ENCODE results near the gene CTSW. TPM values are rescaled to one million over a fixed set of nuclear protein-coding genes. Genes with fewer than 3 reads are reported as not detected.

The CTSW gene
- total RNA-seq, 1 donor from 2014 or later, result not detected

DNA sequence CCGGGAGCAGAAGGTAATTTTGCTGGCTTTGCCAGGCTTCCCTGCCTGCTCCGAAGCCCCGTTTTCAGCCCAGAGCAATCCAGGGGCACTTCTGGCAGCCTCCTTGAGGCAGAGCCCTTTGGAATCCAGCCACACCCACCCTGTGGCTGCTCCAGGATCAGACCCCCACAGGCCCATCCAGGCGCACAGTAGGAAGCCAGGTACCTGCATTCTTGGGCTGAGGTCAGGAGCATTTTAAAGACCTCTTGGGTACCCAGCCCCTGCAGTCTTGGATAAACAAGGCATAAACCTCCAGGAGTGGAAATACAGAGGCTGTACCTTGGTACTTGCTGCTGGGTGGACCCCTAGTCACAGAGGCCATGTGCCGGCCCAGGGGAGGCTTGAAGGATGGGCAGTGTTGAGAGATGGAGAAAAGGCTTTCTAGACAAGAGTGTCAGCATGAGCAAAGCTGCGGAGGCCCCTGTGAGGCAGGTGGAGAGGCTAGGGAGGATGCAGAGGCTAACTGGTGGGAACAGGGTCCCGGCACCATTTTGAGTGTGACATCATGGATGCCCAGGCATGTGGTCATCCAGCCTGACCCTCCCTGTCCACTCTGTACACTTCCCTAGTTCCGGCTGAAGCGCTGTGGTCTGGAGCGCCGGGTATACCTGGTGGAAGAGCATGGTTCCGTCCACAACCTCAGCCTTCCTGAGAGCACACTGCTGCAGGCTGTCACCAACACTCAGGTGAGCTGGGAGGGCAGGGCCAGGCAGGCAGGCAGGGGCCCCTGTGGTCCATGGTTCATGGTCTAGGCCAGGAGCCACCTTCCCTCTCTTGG, 15.5 kb upstream of the CTSW start:
- H3K27ac Mint-ChIP-seq (ENCODE audit: unreplicated experiment), result no peak overlapping the region
- H3K36me3 Mint-ChIP-seq (ENCODE audit: unreplicated experiment), result peaks cover 4% of the 10 kb centered on the region
- H3K4me3 Mint-ChIP-seq (ENCODE audit: unreplicated experiment), result peak overlapping the region; percentile 49
- H3K27me3 Mint-ChIP-seq (ENCODE audit: unreplicated experiment), result peaks cover 31% of the 10 kb centered on the region
- TF ChIP-seq, protein P1, sequence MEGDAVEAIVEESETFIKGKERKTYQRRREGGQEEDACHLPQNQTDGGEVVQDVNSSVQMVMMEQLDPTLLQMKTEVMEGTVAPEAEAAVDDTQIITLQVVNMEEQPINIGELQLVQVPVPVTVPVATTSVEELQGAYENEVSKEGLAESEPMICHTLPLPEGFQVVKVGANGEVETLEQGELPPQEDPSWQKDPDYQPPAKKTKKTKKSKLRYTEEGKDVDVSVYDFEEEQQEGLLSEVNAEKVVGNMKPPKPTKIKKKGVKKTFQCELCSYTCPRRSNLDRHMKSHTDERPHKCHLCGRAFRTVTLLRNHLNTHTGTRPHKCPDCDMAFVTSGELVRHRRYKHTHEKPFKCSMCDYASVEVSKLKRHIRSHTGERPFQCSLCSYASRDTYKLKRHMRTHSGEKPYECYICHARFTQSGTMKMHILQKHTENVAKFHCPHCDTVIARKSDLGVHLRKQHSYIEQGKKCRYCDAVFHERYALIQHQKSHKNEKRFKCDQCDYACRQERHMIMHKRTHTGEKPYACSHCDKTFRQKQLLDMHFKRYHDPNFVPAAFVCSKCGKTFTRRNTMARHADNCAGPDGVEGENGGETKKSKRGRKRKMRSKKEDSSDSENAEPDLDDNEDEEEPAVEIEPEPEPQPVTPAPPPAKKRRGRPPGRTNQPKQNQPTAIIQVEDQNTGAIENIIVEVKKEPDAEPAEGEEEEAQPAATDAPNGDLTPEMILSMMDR (IDR thresholded peaks at IDR 0.05; ENCODE audit: partially characterized antibody, unreplicated experiment), result no peak
- peaks cover 7% of the 10 kb centered on the region for H3K4me1 Mint-ChIP-seq (ENCODE audit: low read depth, unreplicated experiment)
- peaks cover 17% of the 10 kb centered on the region for H3K9me3 Mint-ChIP-seq (ENCODE audit: unreplicated experiment)
- DNase-seq, result no peak

DNA sequence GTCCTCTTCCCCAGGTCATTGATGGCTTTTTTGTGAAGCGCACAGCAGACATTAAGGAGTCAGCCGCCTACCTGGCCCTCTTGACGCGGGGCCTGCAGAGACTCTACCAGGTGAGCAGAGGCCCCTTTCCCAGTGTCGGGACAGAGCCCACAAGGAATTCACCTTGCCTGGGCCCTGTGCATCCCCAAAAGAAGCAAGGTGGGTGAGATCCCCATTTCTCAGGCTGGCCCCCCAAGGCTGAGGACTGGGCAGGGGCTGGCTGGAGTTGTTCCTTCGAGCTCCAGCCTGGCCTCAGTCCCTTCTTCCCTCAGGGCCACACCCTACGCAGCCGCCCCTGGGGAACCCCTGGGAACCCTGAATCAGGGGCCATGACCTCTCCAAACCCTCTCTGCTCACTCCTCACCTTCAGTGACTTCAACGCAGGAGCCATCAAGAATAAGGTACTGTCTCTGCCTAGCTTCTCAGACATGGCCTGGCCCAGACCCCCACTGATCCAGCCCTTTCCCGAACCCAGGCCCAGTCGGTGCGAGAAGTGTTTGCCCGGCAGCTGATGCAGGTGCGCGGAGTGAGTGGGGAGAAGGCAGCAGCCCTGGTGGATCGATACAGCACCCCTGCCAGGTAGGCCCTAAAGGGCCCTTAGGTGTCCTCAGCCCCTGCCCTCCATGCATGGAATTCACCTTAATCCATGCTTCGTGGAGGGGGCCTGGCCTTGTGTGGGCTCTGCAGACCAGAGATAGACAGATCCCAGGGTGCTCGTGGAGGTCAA, 14.7 kb upstream of the CTSW start:
- no peak for DNase-seq
- TF ChIP-seq, protein P1 (IDR thresholded peaks at IDR 0.05; ENCODE audit: partially characterized antibody, unreplicated experiment), result no peak
- Mint-ChIP-seq H3K27ac (ENCODE audit: unreplicated experiment) (no peak overlapping the region), H3K9me3 (ENCODE audit: unreplicated experiment) (peaks cover 13% of the 10 kb centered on the region), H3K4me1 (ENCODE audit: low read depth, unreplicated experiment) (peaks cover 15% of the 10 kb centered on the region), H3K4me3 (ENCODE audit: unreplicated experiment) (peak overlapping the region; percentile 11), H3K36me3 (ENCODE audit: unreplicated experiment) (peaks cover 4% of the 10 kb centered on the region), H3K27me3 (ENCODE audit: unreplicated experiment) (peaks cover 27% of the 10 kb centered on the region)

DNA sequence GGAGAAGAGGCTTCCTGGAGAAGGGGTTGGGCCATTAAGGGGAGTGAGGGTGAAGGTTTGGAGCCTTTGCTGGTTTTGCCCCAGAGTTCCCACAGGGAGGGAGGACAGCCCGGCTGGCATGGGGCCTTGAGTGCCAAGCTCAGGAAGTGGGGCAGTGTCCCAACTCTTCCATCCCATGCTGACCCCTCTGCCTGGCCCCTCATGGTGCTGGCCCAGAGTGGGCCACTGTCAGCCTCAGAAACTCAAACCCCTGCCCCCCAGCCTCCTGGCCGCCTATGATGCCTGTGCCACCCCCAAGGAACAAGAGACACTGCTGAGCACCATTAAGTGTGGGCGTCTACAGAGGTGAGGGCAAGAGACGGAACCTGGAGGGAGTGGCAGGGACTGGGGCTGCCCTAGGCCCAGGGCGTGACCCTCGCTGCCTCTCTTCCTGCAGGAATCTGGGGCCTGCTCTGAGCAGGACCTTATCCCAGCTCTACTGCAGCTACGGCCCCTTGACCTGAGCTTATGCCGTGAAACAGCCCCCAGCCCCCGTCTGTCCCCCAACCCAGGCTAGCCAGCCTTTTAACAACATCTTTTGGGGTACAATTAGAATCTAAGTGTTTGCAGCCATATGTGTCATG, 14.0 kb upstream of the CTSW start:
- no peak overlapping the region for H3K27ac Mint-ChIP-seq (ENCODE audit: unreplicated experiment)
- TF ChIP-seq, protein P1 (IDR thresholded peaks at IDR 0.05; ENCODE audit: partially characterized antibody, unreplicated experiment), result no peak

DNA sequence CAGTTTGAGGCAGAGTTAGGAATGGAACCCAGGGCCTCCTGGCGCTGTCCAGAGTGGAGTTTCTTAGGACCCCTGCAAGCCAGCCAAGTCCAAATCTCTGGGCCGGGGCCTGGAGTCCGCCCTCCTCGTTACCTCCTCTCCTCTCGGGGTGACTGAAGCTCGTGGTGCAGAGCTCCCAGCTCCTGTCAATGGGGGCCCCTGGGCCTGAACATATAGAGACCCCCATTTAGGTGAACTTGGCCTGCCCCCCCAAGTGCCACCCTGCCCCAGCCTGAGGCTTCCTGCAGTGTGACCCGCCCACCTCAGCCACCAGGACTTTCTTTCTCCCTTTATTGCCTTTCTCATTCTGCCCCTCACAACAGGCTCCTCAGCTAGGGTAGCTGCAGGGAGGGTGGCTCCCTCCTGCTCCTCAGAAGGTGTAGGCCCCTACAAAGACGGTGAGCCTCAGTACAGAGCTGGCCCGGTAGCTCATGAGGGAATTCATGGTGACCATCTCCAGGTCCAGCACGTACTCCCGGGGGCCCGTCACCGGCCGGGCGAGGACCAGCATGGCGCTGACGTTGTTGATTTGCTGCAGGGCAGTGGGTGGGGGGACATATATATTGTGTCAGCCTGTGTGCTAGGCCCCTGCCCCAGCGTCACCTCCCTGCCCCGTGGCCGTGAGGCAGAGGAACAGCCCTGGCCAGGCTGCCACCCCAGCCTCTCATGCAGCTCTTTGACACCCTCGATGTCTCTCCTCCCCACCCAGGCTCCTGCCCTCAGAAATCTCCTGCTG, 12.9 kb upstream of the CTSW start:
- Mint-ChIP-seq H3K4me3 (ENCODE audit: unreplicated experiment) (no peak overlapping the region), H3K36me3 (ENCODE audit: unreplicated experiment) (peaks cover 4% of the 10 kb centered on the region), H3K9me3 (ENCODE audit: unreplicated experiment) (peaks cover 10% of the 10 kb centered on the region)

More for the DNA sequence above, 14.0 kb upstream of the CTSW start:
- Mint-ChIP-seq H3K27me3 (ENCODE audit: unreplicated experiment) (peaks cover 25% of the 10 kb centered on the region), H3K4me3 (ENCODE audit: unreplicated experiment) (no peak overlapping the region), H3K4me1 (ENCODE audit: low read depth, unreplicated experiment) (peaks cover 20% of the 10 kb centered on the region), H3K36me3 (ENCODE audit: unreplicated experiment) (peaks cover 4% of the 10 kb centered on the region), H3K9me3 (ENCODE audit: unreplicated experiment) (peaks cover 13% of the 10 kb centered on the region)
- DNase-seq, result no peak

More for the DNA sequence above, 12.9 kb upstream of the CTSW start:
- H3K27ac Mint-ChIP-seq (ENCODE audit: unreplicated experiment), result no peak overlapping the region
- H3K27me3 Mint-ChIP-seq (ENCODE audit: unreplicated experiment), result peaks cover 22% of the 10 kb centered on the region
- no peak for DNase-seq
- TF ChIP-seq, protein P1 (IDR thresholded peaks at IDR 0.05; ENCODE audit: partially characterized antibody, unreplicated experiment), result no peak
- H3K4me1 Mint-ChIP-seq (ENCODE audit: low read depth, unreplicated experiment), result peaks cover 23% of the 10 kb centered on the region

Measured in glutamatergic neuron (in vitro differentiated cells).